Measurements from ENCODE around the gene ZFYVE28.

The ZFYVE28 gene

DNA sequence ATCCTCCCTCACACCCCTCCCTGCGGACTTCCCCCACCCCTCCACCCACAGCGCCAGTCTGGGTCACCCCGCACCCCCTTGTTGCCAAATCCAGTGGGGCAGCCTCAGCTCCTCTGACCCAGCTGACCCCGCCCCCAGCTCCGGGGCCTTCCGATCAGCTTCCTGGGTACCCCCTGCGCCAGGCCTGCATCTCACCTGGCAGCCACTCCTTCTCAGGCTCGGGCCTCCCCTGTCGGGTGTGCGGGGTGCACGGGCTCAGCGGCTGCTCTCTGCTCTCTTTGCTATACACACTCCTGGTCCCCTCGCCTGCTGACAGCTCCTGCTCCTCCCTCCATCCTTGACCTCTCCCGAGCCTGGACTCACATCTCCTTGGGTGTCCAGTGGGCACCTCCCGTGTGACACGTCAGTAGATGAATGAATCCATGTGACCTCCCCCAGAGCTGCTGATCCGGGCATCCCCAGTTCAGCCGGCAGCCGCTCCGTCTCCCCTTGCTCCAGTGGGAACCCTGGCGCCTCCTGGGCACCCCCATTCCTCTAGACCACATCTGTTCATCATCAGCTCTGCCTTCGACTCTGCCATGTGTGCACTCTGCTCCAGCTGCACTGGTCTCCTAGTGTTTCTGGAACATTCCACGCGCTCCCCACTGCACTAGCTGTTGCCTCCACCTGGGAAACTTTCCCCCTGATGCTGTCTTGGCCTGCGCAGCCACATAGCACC lies 10.2 kb upstream of the ZFYVE28 start:
- no peak for DNase-seq

DNA sequence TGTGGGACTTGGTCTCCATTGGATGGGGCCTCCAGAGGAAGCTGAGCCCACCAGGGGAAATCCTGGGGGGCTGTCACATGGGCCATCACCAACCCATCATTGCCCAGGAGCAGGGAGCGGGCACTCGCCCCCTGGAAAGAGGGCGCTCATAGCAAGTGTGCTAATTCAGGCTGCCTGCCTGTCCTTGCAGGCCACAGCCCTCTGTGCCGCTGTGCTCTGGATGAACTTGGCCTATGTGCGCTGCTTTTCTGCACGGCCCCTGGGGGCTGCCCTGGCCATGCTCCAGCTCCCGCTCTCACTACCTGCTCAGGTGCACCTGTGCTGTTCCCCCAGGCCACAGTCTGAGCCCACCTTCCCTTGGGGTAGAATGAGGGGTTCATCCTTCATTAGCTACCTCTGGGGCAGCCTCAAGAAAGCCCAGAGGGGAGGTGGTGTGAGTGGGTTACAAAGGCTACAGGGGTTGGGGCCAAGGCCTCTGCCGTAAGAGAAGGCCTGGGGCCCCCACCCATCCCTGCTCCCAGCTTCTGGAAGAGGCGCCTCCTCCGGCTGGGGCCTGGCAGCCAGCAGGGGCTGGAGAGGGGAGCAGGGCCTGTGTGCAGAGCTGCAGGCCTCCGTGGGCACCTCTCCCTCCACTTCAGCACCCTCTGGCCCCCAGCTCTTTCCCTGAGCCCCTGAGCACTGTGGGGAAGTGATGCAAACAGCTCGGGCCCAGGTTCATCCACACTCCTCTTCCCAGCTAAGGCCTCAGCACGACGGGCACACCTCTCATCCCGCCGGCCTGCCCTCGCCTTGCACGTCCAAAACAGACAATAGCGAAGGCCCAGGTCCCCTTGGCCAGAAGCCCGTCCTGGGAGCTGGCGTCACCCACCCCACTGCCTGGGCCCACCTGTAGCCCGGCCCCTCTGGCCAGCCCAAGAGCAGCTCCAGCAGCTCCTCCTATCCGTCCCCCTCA lies 9.2 kb upstream of the ZFYVE28 start:
- DNase-seq, result no peak

DNA sequence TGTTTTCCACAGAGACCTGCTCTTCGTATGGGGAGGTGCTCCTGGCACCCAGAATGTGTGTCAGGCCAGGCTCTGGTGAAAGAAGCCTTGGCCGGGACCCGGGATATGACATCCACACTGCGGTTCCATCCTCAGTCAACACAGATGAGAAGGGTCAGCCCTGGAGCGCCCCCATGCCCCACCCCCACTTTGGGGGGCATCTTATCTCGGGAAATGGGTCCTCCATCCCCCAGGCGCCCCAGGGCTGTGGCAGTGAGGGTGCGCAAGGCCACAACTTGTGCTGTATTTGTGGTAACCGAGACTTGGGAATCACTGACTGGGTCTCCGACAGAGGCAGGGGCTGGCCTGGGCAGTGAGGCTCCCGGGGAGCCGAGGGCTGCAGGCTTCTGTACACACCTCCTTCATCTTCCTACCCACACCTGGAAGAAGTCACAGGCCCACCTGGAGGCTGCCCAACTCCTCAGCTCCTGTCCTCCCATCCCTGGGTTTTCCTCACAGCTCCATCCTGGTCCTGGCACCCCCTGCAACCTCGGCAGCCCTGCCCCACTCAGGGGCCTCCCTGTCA lies 8.3 kb upstream of the ZFYVE28 start:
- DNase-seq, result no peak

DNA sequence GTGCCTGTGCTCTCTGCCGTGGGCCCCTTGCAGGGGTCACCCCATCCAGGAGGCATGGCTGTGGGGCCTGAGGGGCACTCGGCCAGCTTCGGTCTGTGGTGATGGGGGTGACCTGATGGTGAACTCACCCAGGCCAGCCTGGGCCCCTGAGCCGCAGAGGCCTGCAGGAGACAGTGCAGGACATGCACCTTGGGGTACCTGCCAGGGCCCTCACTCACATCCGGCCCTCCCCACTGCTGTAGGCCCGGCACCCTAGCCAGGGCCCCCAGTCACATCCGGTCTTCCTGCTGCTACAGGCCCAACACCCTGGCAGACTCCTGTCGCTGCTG lies 7.6 kb upstream of the ZFYVE28 start:
- DNase-seq, result no peak

DNA sequence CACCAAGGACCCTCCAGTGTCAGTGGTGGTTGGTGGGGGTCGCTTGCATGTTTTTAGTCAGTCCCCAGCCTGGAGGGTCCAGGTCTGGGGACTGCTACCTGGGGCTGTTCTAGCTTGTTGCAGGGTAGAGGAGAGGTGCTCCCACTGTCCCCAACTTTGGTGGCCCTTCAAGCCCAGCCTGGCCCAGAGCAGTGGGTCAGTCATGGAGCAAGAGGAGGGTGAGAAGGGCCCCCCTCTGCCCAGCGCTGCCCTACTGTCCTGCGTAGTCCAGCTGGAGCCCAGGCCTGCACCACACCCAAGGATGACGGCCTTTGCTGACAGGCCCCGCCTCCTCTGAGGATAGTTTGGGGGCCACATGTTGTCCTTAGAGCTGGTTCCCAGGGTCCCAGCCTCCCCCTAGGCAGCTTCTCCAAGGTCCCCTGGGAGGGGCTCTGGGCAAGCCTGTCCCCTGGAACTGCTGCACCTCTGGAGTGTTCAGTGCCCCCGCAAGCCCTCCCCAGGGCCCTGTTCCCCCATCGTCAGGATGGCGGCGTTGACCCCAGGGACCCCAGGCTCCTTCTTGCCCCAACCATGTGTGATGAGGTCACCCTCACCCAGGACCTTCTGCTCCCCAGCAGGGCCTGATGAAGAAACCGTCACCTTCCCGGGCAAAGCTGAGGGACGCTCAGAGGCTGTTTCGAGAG lies 7.1 kb upstream of the ZFYVE28 start:
- DNase-seq, result no peak

DNA sequence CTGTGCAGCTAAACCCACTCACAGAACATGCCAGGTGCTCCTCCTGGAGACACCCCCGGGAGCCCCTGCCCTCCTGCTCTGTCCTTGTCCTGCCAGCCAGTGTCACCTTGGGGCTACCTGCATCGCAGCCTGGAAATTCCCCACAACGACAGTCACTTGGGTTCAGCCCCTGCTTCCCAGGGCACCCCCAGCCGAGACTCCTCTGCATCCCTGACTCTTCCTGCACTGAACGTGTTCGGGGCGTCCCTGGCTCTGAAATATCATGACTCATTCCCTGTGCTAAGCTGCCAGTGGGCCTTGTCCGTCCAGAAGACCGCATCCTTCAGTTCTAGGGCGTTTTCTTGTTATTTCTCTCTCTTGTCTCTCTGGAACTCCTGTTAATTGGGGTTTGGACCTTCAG lies 6.1 kb upstream of the ZFYVE28 start:
- no peak for DNase-seq

DNA sequence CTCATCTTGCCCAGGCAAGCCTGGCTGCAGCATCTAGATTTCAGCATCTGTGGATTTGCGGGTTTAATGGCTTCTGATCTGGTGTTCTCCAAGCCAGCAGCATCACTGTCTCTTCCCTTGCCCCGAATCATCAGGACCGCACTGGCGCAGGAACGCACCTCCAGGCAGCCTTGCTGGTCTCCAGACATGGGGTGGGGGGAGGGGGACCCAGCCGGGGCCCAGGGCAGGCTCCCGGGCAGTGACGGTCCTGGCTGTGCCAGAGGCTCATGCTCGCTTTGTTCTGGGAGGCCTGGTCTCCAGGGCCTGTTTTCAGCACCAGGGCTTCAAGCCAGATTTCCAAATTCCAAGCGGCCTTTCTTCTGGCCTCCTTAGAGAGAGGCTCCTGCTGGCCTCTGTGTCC lies 5.2 kb upstream of the ZFYVE28 start:
- DNase-seq, result no peak

DNA sequence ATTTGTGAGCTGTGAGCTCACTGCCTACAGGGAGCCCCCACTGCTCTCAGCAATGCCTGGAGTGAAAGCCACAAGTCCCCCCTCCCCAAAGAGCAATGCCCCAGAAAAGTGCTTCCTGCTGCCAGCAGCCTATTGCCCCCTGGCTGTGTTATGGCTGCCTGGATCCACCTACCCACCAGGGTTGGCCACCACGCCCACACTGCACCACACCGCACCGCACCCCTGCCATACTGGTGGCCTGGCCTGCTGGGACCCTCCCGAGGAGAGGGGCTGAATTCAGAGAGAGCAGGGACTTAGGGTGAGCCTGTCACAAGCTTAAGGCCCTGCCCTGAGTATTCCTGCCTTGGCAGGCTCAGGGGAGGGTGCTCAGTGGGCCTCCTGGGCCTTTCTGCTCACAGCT lies 4.6 kb upstream of the ZFYVE28 start:
- DNase-seq, result no peak

DNA sequence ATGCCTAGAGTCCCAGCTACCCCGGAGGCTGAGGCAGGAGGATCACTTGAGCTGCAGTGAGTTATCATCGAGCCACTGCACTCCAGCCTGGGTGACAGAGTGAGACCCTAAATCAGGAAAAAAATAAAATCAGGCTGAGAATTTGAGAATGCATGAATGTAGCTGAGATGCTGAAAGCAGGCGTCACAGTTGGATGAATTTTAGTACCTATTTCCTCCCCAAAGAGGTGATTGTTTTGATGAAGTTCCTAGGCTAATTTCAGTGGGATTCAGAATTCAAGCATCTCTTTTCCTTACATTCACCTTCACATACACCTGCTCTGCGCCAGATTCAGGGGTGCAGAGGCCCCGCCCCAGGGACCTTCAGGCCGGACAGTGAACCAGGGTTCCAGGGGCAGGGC lies 3.5 kb upstream of the ZFYVE28 start:
- no peak for DNase-seq

DNA sequence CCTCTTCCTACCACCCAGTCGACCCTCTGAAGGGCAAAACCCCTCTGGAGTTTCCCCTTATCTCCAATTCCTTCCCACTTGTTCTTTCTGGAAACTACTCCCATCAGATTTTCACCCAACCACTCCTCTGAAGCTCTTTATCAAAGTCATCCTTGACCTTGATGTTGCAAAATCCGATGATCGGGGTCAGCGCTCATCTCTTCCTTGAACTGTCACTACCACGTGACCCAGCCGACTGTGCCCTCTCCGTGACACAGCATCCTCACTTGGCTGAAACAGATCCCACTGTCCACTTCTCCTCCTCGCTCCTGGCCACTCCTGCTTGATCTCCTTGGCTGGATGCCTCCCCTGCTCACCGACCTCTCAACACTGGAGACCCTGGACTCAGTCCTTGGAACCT lies 1.4 kb upstream of the ZFYVE28 start:
- DNase-seq, result no peak

DNA sequence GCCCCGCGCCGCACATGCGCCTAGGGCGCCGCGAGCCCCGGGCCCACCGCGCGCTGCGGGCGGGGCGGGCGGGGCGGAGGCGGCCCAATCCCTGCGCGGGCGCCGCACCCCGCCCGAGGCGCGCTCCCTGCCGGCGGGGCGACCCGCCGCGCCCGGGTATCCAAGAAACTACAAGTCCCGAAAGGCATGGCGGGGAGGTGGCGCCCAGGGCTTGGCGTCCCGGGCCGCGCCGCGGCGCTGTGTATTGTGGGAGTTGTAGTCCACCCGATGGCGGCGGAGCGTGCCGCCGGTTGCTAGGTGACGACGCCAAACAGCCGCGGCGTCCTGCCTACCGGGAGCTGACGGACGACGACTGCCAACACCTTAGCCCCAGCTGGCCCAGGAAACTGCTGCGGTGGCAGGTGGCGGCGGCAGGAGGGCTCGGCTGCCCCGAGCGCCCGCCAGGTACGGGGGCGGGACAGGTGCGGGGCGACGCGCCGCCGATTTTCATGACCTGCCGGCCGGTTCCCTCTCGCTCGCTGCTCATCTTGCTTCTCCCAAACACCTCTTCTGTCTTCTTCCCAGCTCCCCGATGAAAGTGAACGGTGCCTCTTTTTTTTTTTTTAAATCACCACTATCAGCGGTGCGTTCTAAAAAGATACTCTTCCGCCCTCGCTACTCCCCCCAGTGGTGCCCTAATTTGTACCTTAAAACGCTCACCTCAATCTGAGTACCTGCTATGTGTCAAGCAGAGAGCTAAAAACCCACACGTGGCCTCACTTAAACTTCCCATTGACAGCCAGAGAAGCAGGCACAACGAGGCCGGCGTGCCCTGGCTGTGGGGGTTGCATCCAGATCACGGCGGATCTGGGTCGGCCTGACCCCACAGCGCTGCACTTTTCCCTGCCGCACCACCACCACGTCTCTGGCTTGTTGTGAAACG lies 466 bp upstream of the ZFYVE28 start, which contains the start of gene CFAP99:
CFAP99 (plus strand) TSS at position 306 of the 922 bp plus-strand sequence.
- peak; percentile 51 for DNase-seq

DNA sequence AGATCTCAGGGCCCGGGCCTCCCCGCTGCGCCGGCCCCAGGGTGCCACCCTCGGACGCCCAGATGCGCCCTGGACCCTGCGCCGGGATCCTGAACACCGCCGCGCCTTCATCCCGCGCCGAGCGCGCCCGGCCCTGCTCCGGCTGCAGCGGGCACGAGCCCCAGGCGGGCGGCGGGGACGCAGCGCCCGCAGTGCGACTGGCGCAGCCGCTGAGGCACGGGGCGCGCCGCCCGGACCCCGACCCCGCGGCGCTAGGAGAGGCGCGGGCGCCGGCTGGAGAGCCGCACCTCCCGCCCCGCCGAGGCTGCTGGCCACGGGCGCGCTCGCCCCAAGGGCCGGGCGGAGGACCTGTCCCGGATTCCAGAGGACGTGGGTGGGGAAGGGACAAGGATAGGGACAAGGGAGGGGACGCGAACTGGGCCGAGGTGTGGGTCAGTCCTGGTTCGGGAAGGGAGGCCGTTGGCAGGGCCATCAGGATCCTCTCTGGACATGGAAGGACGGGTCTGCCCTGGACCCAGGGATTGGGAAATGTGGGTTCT lies 1.1 kb downstream of the ZFYVE28 start:
- no peak for DNase-seq

DNA sequence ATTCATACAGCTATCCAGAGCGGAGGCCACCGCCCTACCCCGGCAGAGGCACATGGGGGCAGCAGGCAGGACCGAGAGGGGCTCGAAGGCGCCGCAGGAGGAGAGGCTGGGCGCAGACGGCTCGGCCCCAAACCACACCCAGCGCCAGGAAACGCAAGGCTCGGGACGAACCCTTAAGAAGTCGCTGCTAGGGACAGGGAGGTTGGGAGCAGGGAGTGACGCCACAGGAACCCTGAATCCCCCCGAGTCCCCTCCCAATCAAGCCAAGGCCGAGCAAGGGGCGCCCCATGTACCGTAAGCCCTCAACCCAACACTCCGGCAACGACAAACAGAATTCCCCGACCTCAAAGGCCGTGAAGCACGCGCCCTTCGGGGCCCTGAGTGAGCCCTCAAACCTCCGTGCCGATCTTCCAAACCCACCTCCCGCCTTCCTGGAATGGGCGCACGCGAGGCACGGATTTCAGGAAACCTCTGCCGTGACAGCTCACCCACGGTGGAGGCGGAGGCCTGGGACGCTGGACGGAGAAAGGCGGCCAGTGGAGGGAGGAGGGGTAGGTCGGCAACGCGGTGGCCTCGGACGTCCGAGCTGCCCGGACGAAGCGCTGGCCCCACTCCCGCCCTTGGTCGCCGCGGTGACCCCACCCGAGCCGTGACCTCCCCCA lies 1.8 kb downstream of the ZFYVE28 start:
- no peak for DNase-seq

DNA sequence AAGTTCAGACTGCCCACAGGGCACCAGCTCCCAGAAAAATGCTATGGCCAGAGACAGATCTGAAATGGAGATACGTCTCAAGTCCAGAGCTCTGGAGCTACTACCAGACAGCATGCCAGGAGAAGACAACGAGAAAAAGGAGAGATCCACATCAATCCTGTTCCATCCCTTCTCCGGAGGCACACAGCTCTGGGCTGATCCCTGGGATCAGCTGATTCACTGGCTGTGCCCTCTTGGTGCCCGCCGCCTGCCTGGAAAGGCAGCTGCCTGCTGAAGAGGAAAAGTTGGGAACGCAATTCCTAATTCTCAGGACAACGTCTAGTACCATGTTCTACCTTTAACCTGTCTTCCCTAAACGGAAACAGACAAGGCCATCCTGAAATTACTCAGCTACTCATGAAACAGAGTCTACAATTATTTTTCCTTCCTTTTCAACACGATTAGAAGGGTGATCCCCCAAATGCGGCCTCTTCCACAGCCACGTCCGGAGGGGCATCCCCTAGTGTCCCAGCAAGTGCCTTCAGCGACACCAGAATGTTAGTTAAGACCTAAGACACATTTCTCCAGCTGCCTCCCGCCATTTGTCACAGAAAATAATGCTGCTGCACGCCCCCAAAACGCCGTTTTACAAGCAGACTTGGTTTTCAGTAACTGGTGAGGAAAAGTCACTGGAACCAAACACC lies 2.4 kb downstream of the ZFYVE28 start:
- DNase-seq, result no peak

DNA sequence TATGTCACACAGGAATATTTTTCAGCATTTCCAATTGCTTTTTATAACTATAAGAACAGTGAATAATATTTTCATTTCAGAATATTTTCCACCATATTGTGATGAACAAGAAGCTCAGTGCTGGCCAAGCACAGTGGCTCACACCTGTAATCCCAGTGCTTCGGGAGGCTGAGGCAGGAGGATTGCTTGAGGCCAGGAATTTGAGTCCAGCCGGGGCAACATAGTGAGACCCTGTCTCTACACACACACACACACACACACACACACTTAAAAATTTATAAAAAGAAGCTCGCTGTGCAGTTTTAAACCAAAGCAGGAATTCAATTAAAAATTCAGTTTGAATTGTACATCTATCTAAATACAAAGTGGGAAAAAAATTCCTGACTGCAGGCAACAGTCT lies 3.2 kb downstream of the ZFYVE28 start:
- DNase-seq, result no peak

DNA sequence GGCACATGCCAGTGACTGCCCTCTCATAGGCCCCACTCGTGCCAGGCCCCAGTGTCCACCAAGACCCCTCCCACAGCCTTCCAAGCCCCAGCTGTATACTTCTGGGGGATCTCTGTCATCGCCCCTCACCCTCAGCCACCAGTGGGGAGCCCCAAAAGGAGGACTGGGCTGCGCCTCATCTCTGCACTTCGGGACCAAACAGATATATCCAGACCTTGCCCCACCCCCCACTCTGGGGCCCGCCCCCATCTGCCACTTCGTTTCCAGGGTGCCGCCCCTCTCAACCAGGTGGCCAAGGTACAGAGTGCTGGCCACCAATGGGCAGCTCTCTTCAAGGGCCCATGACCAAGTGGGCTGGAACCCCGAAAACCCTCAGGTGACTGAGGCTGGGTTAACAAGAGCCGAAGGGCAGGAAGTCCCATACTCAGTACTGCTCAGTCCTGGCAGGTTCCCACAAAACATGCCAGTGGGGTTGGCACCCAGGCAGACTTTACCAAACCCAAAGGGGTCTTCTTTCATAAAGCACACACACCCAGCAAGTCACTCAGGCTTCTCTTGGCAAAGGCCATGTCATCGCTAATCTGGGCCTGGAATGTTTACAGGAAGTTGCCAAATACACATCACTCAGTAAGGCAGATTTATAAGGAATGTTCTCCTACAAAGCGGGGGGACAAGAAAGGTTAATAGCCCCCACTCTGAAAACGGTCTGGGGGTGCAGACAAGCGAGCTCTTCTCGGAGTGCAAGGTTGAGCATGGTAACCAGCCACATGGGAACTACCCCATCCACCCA lies 4.4 kb downstream of the ZFYVE28 start:
- no peak for DNase-seq

DNA sequence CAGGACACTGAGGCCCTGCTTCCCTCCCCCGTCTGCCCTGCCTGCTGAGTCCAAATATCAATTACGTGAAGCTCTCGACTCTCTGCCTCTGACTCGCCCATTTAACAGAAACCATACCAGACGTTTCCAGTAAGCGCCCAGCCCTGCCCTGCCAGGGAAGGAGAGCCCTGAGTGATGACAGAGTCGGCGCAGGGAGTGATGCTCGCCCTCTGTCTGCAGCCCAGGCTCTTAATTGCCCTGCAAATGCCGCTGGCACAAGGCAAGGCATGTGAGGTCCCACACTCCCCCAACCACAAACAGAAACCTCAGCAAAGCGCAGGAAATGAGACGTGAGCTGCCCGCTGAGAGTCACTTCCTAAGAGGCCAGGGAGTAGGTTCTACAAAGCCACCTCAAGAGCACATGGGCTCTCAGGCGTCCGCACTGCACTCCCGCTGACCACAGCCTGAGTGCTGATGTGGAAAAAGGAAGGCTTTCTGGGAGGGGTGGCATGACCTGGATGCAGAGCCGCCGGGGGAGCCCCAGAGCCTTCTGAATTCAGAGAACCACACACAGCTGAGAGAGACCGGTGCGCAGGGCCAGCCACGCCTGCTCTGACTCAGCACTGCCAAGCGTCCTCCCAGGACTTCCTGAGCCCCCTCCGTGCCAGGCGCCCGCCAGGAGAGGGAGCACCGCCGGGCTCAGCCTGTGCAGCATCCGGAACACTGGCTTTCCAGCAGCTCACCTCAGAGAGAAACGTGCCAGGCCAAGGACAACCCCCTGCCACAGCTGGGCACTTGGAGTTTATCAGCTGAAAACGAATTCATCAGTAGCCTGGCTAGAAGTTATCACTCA lies 5.3 kb downstream of the ZFYVE28 start:
- peak; percentile 71 for DNase-seq

DNA sequence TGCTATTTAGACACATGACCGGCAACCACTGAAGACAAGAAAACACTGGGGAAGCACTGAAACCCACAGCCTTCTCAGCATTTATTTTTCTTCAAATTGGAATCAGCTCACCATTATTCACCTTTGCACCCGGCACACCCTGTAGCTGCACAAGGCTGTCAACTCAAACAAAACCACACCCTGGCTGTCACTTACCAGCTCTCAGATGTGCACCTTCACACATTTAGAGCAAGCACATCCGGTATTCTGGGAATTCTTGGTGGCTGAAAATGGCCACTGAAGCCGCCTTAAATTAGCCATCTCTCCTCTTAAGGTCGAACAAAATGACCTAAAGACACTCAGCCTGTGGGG lies 5.9 kb downstream of the ZFYVE28 start:
- no peak for DNase-seq
